HFFc6 (cell line): ENCODE measurements around the gene TMED7. TPM values are rescaled to one million over a fixed set of nuclear protein-coding genes. Genes with fewer than 3 reads are reported as not detected.
"Not testable (repeated sequence)": the region's sequence is repeated elsewhere in the genome, so short reads cannot be mapped to it uniquely, and the experiment has no call there.

Source experiments
- DNase-seq: peaks from one replicate; pipeline ENCODE4 v3.0.0-alpha.2; 2018
- H3K27ac Mint-ChIP-seq: 2 replicates; pipeline ENCODE4 v1.8.0; 2020; ENCODE audit warnings: mild to moderate bottlenecking, mixed read lengths
- H3K27me3 Mint-ChIP-seq: 2 replicates; pipeline ENCODE4 v1.8.0; 2021; ENCODE audit warnings: mild to moderate bottlenecking, moderate library complexity, mixed read lengths; ENCODE audit not compliant: insufficient read depth
- H3K36me3 Mint-ChIP-seq: 2 replicates; pipeline ENCODE4 v1.8.0; 2021; ENCODE audit warnings: low read depth, mixed read lengths
- H3K4me1 Mint-ChIP-seq: 2 replicates; pipeline ENCODE4 v1.8.0; 2020; ENCODE audit warnings: low read depth, mixed read lengths
- H3K4me3 Mint-ChIP-seq: 2 replicates; pipeline ENCODE4 v1.8.0; 2020; ENCODE audit warnings: mild to moderate bottlenecking, moderate library complexity, mixed read lengths
- H3K9me3 Mint-ChIP-seq: 2 replicates; pipeline ENCODE4 v1.8.0; 2020; ENCODE audit warnings: mild to moderate bottlenecking, mixed read lengths
- CTCF ChIP-seq: fragments of 200-600 bp; sonication (generic); IDR thresholded peaks from 2 replicates; pipeline ENCODE4 v1.5.0; 2021; ENCODE audit warnings: antibody characterized with exemption, mild to moderate bottlenecking
- total RNA-seq, 6 experiments: library from RNA; stranded (reverse); fragmentation: NEBNext Ultra II Directional; extraction: Animal tissue kit (Norgen Biotek cat#: 25700); gene quantifications; 2 replicates in 1 of 6; 3 replicates in 5 of 6; pipeline ENCODE4 v1.2.3, GENCODE V29; 2021

TMED7 gene
- total RNA-seq, 6 experiments from 2014 or later, result 162 to 194 (median 175) TPM

GRCh38 chr5:115655994-115656393 is 30.2 kb upstream of the TMED7 start:
- no peak for DNase-seq
- no peak for TF ChIP-seq CTCF
- Mint-ChIP-seq H3K27me3 (peaks cover 6% of the 10 kb centered on the region), H3K27ac (no peak overlapping the region), H3K4me1 (peaks cover 26% of the 10 kb centered on the region), H3K4me3 (no peak overlapping the region), H3K9me3 (no peaks in the 10 kb centered on the region), H3K36me3 (no peaks in the 10 kb centered on the region)

- Mint-ChIP-seq H3K27me3 (peaks cover 19% of the 10 kb centered on the region), H3K27ac (no peak overlapping the region), H3K4me1 (peaks cover 13% of the 10 kb centered on the region), H3K4me3 (no peak overlapping the region), H3K36me3 (no peaks in the 10 kb centered on the region), H3K9me3 (no peaks in the 10 kb centered on the region)
- TF ChIP-seq CTCF, result no peak
- no peak for DNase-seq
Observed at GRCh38 chr5:115649541-115649940, 23.7 kb upstream of the TMED7 start.

GRCh38 chr5:115648056-115648455 is 22.2 kb upstream of the TMED7 start:
- no peak for TF ChIP-seq CTCF
- DNase-seq, result no peak
- Mint-ChIP-seq H3K27me3 (peaks cover 20% of the 10 kb centered on the region), H3K4me3 (no peak overlapping the region), H3K27ac (no peak overlapping the region), H3K9me3 (no peaks in the 10 kb centered on the region), H3K4me1 (peaks cover 13% of the 10 kb centered on the region), H3K36me3 (no peaks in the 10 kb centered on the region)

GRCh38 chr5:115645386-115645785 is 19.6 kb upstream of the TMED7 start:
- not testable (repeated sequence) for H3K4me3 Mint-ChIP-seq, DNase-seq, H3K36me3 Mint-ChIP-seq, H3K27ac Mint-ChIP-seq, H3K9me3 Mint-ChIP-seq
- peaks cover 13% of the 10 kb centered on the region for H3K4me1 Mint-ChIP-seq
- H3K27me3 Mint-ChIP-seq, result peaks cover 20% of the 10 kb centered on the region

- Mint-ChIP-seq H3K4me3 (no peak overlapping the region), H3K27me3 (peaks cover 20% of the 10 kb centered on the region), H3K4me1 (peaks cover 2% of the 10 kb centered on the region), H3K9me3 (no peaks in the 10 kb centered on the region), H3K36me3 (no peaks in the 10 kb centered on the region), H3K27ac (no peak overlapping the region)
- no peak for DNase-seq
- no peak for TF ChIP-seq CTCF
Observed at GRCh38 chr5:115644046-115644445, 18.2 kb upstream of the TMED7 start.

GRCh38 chr5:115641948-115642347 is 16.1 kb upstream of the TMED7 start:
- Mint-ChIP-seq H3K4me3 (no peak overlapping the region), H3K9me3 (no peaks in the 10 kb centered on the region), H3K4me1 (peaks cover 6% of the 10 kb centered on the region; the same call in 1 of the 2 replicates), H3K36me3 (no peaks in the 10 kb centered on the region), H3K27me3 (peaks cover 18% of the 10 kb centered on the region), H3K27ac (no peak overlapping the region)
- DNase-seq, result no peak
- no peak for TF ChIP-seq CTCF
